HepG2 (cell line): ENCODE data around the gene PCSK6. TPM values are rescaled to one million over a fixed set of nuclear protein-coding genes. Genes with fewer than 3 reads are reported as not detected.

Experiments used
- CHCHD3 ChIP-seq: sonication (generic); formaldehyde crosslinking; IDR thresholded peaks from 2 replicates; pipeline ENCODE4 v1.8.0; 2022; ENCODE audit warnings: mild to moderate bottlenecking, missing genetic modification reagents, moderate library complexity
- DNMT1 ChIP-seq: sonication (generic); formaldehyde crosslinking; IDR thresholded peaks from 2 replicates; pipeline ENCODE4 v1.5.1; 2020; ENCODE audit warnings: mild to moderate bottlenecking, missing genetic modification reagents
- HDAC1 ChIP-seq: sonication (generic); formaldehyde crosslinking; IDR thresholded peaks from 2 replicates; pipeline ENCODE4 v1.5.1; 2020; ENCODE audit warnings: mild to moderate bottlenecking, missing genetic modification reagents
- HES4 ChIP-seq: sonication (generic); formaldehyde crosslinking; IDR thresholded peaks from 2 replicates; pipeline ENCODE4 v1.9.0; 2021; ENCODE audit warnings: mild to moderate bottlenecking, missing genetic modification reagents, borderline replicate concordance
- NCOR1 ChIP-seq: fragments of 200-600 bp; sonication (generic); IDR thresholded peaks from 2 replicates; pipeline ENCODE4 v1.7.0; 2017; ENCODE audit warnings: antibody characterized with exemption, low read length, borderline replicate concordance
- RFXANK ChIP-seq: IDR thresholded peaks from 2 replicates; pipeline ENCODE4 v1.6.1; 2016
- THYN1 ChIP-seq: sonication (generic); formaldehyde crosslinking; IDR thresholded peaks from 2 replicates; pipeline ENCODE4 v1.8.1; 2023; ENCODE audit warnings: low read depth, mild to moderate bottlenecking, moderate library complexity, missing genetic modification reagents, borderline replicate concordance
- TMF1 ChIP-seq: sonication (generic); formaldehyde crosslinking; IDR thresholded peaks from 2 replicates; pipeline ENCODE4 v1.8.1; 2022; ENCODE audit warnings: low read depth, missing genetic modification reagents
- TSC22D2 ChIP-seq: sonication (generic); formaldehyde crosslinking; IDR thresholded peaks from 2 replicates; pipeline ENCODE4 v1.5.1; 2020; ENCODE audit warnings: missing genetic modification reagents, mild to moderate bottlenecking, borderline replicate concordance
- ZBTB10 ChIP-seq: sonication (generic); formaldehyde crosslinking; IDR thresholded peaks from 2 replicates; pipeline ENCODE4 v1.4.0; 2020; ENCODE audit warnings: missing genetic modification reagents, borderline replicate concordance
- ZBTB14 ChIP-seq: sonication (generic); formaldehyde crosslinking; IDR thresholded peaks from 2 replicates; pipeline ENCODE4 v1.4.0; 2020; ENCODE audit warnings: missing genetic modification reagents
- ZHX1 ChIP-seq: sonication (generic); formaldehyde crosslinking; IDR thresholded peaks from 2 replicates; pipeline ENCODE4 v1.8.1; 2022; ENCODE audit warnings: low read depth, mild to moderate bottlenecking, missing genetic modification reagents
- ZIK1 ChIP-seq: sonication (generic); formaldehyde crosslinking; IDR thresholded peaks from 2 replicates; pipeline ENCODE4 v1.5.0; 2020; ENCODE audit warnings: mild to moderate bottlenecking, low read depth, missing genetic modification reagents, borderline replicate concordance
- ZNF225 ChIP-seq: sonication (generic); formaldehyde crosslinking; IDR thresholded peaks from 2 replicates; pipeline ENCODE4 v1.4.0; 2020; ENCODE audit warnings: mild to moderate bottlenecking, missing genetic modification reagents
- ZNF275 ChIP-seq: sonication (generic); formaldehyde crosslinking; IDR thresholded peaks from 2 replicates; pipeline ENCODE4 v1.8.0; 2022; ENCODE audit warnings: missing genetic modification reagents, mild to moderate bottlenecking, inconsistent platforms, borderline replicate concordance
- ZNF678 ChIP-seq: sonication (generic); formaldehyde crosslinking; IDR thresholded peaks from 2 replicates; pipeline ENCODE4 v1.4.0; 2020; ENCODE audit warnings: mild to moderate bottlenecking, missing genetic modification reagents
- polyA plus RNA-seq, 8 experiments: library from polyadenylated mRNA; depleted of rRNA in 3 of 8; stranded (reverse) in 7 of 8; unstranded in 1 of 8; fragments of >200 nt; fragmentation: Illumina TruSeq in 4 of 8; extraction: Trizol in 4 of 8; gene quantifications; 2 replicates each; pipeline versions ENCODE4 v1.2.1 to v1.2.3, GENCODE V29; 2011 to 2016; ENCODE audit warnings: low read depth in 4 of 8, missing spikeins in 1 of 8, mixed read lengths in 1 of 8; ENCODE audit not compliant: insufficient read depth in 1 of 8
- total RNA-seq, 5 experiments: library from RNA; depleted of rRNA; stranded (reverse); fragments of >200 nt; fragmentation: Illumina TruSeq; extraction: Trizol; gene quantifications; 2 replicates each; pipeline ENCODE4 v1.2.3, GENCODE V29; 2016; ENCODE audit warnings: low read depth in 1 of 5
- TF ChIP-seq, protein P1 (sequence below): sonication (generic); formaldehyde crosslinking; IDR thresholded peaks from 2 replicates; pipeline ENCODE4 v1.8.1; 2023; ENCODE audit warnings: mild to moderate bottlenecking, moderate library complexity, missing genetic modification reagents

The PCSK6 gene
- total and polyA plus RNA-seq, 2 of the 13 experiments (the other 11 are each of a cell fraction or from before 2014, with no cell fraction given): 56.5 to 155 TPM

GRCh38 chr15:101437618-101438481 is 51.7 kb downstream of the PCSK6 start (continued):
- TF ChIP-seq ZIK1 (CRISPR knock-in tag): no peak
- TF ChIP-seq HDAC1 (CRISPR knock-in tag): no peak
- TF ChIP-seq, protein P1, sequence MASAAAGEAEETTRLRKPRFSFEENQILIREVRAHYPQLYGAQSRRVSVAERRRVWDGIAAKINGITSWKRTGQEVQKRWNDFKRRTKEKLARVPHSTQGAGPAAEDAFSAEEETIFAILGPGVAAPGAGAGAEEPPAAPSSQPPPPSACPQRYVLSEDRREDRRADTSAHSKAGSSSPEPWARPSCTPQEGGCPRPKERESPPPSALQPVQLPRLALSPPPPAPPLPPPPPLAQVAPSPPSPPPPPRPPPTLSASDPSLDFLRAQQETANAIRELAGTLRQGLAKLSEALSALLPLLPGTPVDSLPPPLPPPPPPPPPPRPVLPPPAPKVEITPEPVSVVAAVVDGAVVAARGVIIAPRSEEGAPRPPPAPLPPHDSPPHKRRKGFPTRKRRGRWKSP (CRISPR knock-in tag): no peak
- TF ChIP-seq ZBTB10 (CRISPR knock-in tag): no peak
- no peak for TF ChIP-seq ZBTB14 (CRISPR knock-in tag)
- TF ChIP-seq ZNF225: no peak
- no peak for TF ChIP-seq THYN1 (CRISPR knock-in tag)
- no peak for TF ChIP-seq ZNF275
- no peak for TF ChIP-seq ZNF678 (CRISPR knock-in tag)
- TF ChIP-seq CHCHD3 (CRISPR knock-in tag): no peak
- no peak for TF ChIP-seq TSC22D2 (CRISPR knock-in tag)
- TF ChIP-seq TMF1 (CRISPR knock-in tag): no peak
- no peak for TF ChIP-seq ZHX1 (CRISPR knock-in tag)
- no peak; the same call in 1 of the 2 replicates for TF ChIP-seq NCOR1
- TF ChIP-seq HES4: no peak
- no peak for TF ChIP-seq RFXANK (CRISPR knock-in tag)
- TF ChIP-seq DNMT1 (CRISPR knock-in tag): no peak
